Endothelial cell of umbilical vein (primary cell): ENCODE results near the gene INTS11. TPM values are rescaled to one million over a fixed set of nuclear protein-coding genes. Genes with fewer than 3 reads are reported as not detected.

Source experiments
- BruUV-seq: library from RNA; stranded (reverse); fragments of 400-500 nt; replicated peaks from 2 replicates; lab custom pipeline; 2021; lab: Mats Ljungman, UMichigan
- CTCF ChIA-PET: fragments of 300-600, 350-600 bp; sonication (Branson Sonifier 250); formaldehyde crosslinking; loops from one replicate; lab custom pipeline; 2021; ENCODE audit warnings: antibody characterized with exemption, inconsistent platforms; lab: Charles Lee
- POLR2A ChIA-PET: fragments of 300-600, 350-600 bp; sonication (Branson Sonifier 250); formaldehyde crosslinking; loops from one replicate; lab custom pipeline; 2021; ENCODE audit warnings: antibody characterized with exemption, inconsistent platforms; lab: Charles Lee
- DNase-seq: peaks from one replicate; pipeline ENCODE4 v3.0.0-alpha.2; 2011; ENCODE audit warnings: low read depth, low spot score
- FAIRE-seq: peaks from 2 replicates; lab custom pipeline; 2011; peaks lifted over from hg19 to GRCh38; lab: Jason Lieb, UNC
- H2AFZ ChIP-seq: 2 replicates; pipeline ENCODE4 v1.6.0; 2012; ENCODE audit warnings: low read depth, low read length, control low read depth, inconsistent platforms
- H3K27ac ChIP-seq: 2 replicates; pipeline ENCODE4 v1.5.1; 2011; ENCODE audit warnings: low read depth, mild to moderate bottlenecking, control low read depth, low read length, moderate library complexity; ENCODE audit not compliant: insufficient read depth
- H3K27me3 ChIP-seq, 2 experiments: 2 replicates each; pipeline versions ENCODE4 v1.6.0 to v1.6.1; 2011; ENCODE audit warnings: low read length in 2 of 2, mixed read lengths in 1 of 2; ENCODE audit not compliant: control insufficient read depth in 2 of 2, insufficient read depth in 2 of 2
- H3K36me3 ChIP-seq, 2 experiments: 2 replicates in 1 of 2; 3 replicates in 1 of 2; pipeline ENCODE4 v1.5.1; 2011; ENCODE audit warnings: low read length in 2 of 2, mild to moderate bottlenecking in 1 of 2, moderate library complexity in 1 of 2; ENCODE audit not compliant: control insufficient read depth in 2 of 2, insufficient read depth in 2 of 2; ENCODE audit errors: extremely low read depth in 1 of 2
- H3K4me1 ChIP-seq: 3 replicates; pipeline ENCODE4 v1.5.1; 2011; ENCODE audit warnings: mild to moderate bottlenecking, low read length; ENCODE audit not compliant: control insufficient read depth, insufficient read depth; ENCODE audit errors: extremely low read depth
- H3K4me2 ChIP-seq: 2 replicates; pipeline ENCODE4 v1.6.1; 2011; ENCODE audit warnings: low read length, control low read depth, mixed read lengths; ENCODE audit not compliant: insufficient read depth
- H3K4me3 ChIP-seq, 3 experiments: fragments of 200-600 bp in 1 of 3; sonication (generic), shearing (Covaris generic) in 1 of 3; replicated peaks in 1 of 3; 2 replicates each; pipeline ENCODE4 v1.5.1; 2011 to 2016; ENCODE audit warnings: control low read depth in 3 of 3, low read length in 3 of 3, mild to moderate bottlenecking in 2 of 3, inconsistent platforms in 1 of 3, low read depth in 1 of 3, moderate library complexity in 1 of 3; ENCODE audit not compliant: insufficient read depth in 1 of 3
- H3K79me2 ChIP-seq: 2 replicates; pipeline ENCODE4 v1.6.0; 2012; ENCODE audit warnings: low read length, inconsistent platforms; ENCODE audit not compliant: control insufficient read depth, insufficient read depth
- H3K9ac ChIP-seq: replicated peaks from 2 replicates; pipeline ENCODE3; 2011; ENCODE audit warnings: low read length, control low read depth; ENCODE audit not compliant: insufficient read depth; ENCODE audit errors: extremely low read depth
- H3K9me1 ChIP-seq: replicated peaks from 3 replicates; pipeline ENCODE4 v1.6.0; 2011; ENCODE audit warnings: mild to moderate bottlenecking, low read length; ENCODE audit not compliant: control insufficient read depth, insufficient read depth; ENCODE audit errors: extremely low read depth
- H3K9me3 ChIP-seq: replicated peaks from 2 replicates; pipeline ENCODE4 v1.5.1; 2012; ENCODE audit warnings: low read length, inconsistent platforms; ENCODE audit not compliant: control insufficient read depth, insufficient read depth
- H4K20me1 ChIP-seq: replicated peaks from 2 replicates; pipeline ENCODE3; 2011; ENCODE audit warnings: mild to moderate bottlenecking, low read length; ENCODE audit not compliant: control insufficient read depth, insufficient read depth; ENCODE audit errors: extremely low read depth
- EZH2 ChIP-seq: IDR thresholded peaks from 2 replicates; pipeline ENCODE4 v1.6.1; 2012; ENCODE audit warnings: borderline replicate concordance, low read depth, mild to moderate bottlenecking, moderate library complexity, low read length, inconsistent platforms; ENCODE audit not compliant: severe bottlenecking
- FOS ChIP-seq: IDR thresholded peaks from 2 replicates; pipeline ENCODE4 v1.6.1; 2011; ENCODE audit warnings: mild to moderate bottlenecking, low read length, moderate library complexity, borderline replicate concordance; ENCODE audit not compliant: insufficient read depth
- GATA2 ChIP-seq: IDR thresholded peaks from 2 replicates; pipeline ENCODE4 v1.7.0; 2011; ENCODE audit warnings: low read depth, mild to moderate bottlenecking, moderate library complexity, mixed read lengths, low read length; ENCODE audit not compliant: insufficient read length, insufficient read depth
- JUN ChIP-seq: IDR thresholded peaks from 2 replicates; pipeline ENCODE4 v1.6.1; 2011; ENCODE audit warnings: borderline replicate concordance, low read depth; ENCODE audit not compliant: insufficient read length, insufficient read depth
- MYC ChIP-seq: IDR thresholded peaks from one replicate; pipeline ENCODE4 v1.6.1; 2011; ENCODE audit warnings: mild to moderate bottlenecking, low read depth, low read length
- POLR2A ChIP-seq: IDR thresholded peaks from 2 replicates; pipeline ENCODE4 v1.6.1; 2012; ENCODE audit warnings: low read depth, mild to moderate bottlenecking, control low read depth, low read length
- POLR2AphosphoS5 ChIP-seq: IDR thresholded peaks from 2 replicates; pipeline ENCODE4 v1.6.1; 2012; ENCODE audit warnings: low read depth, mild to moderate bottlenecking, control low read depth, low read length, moderate library complexity; ENCODE audit not compliant: insufficient read depth
- dilution Hi-C: fragments of 300-500 bp; cut with MboI; formaldehyde crosslinking; loops from one replicate; pipeline ENCODE4 v1.15.0; 2019; ENCODE audit warnings: low sequenced_read_pairs; ENCODE audit not compliant: extremely low pct_ligation_motif_present
- intact Hi-C: fragments of 100-400 bp; cut with micrococcal nuclease; formaldehyde crosslinking; loops from one replicate; pipeline ENCODE4 v1.10.0; 2022
- polyA plus RNA-seq, 4 experiments: library from polyadenylated mRNA; depleted of rRNA in 3 of 4; stranded (reverse) in 3 of 4; unstranded in 1 of 4; fragments of >200 nt; gene quantifications; 2 replicates each; pipeline versions ENCODE4 v1.2.1 to v1.2.3, GENCODE V29; 2011 to 2012; ENCODE audit warnings: missing spikeins in 1 of 4
- total RNA-seq: library from RNA; stranded (reverse); gene quantifications from 2 replicates; pipeline ENCODE4 v1.2.3, GENCODE V29; 2021
- TF ChIP-seq, protein P1 (sequence below), 2 donors: IDR thresholded peaks; 1 replicate in 1 of 2; 2 replicates in 1 of 2; pipeline ENCODE4 v1.5.1; 2011; ENCODE audit warnings: low read length in 2 of 2, mild to moderate bottlenecking in 2 of 2, moderate library complexity in 2 of 2, control low read depth in 1 of 2, inconsistent platforms in 1 of 2, low read depth in 1 of 2; ENCODE audit not compliant: insufficient read depth in 1 of 2; ENCODE audit errors: extremely low read depth in 1 of 2
- TF ChIP-seq, protein P2 (sequence below): IDR thresholded peaks from 2 replicates; pipeline ENCODE4 v1.6.1; 2011; ENCODE audit not compliant: insufficient read depth, insufficient read length

INTS11 gene
- total and polyA plus RNA-seq, 2 donors (not counting 3 experiments of a cell fraction or from before 2014, with no cell fraction given), result 132 to 222 TPM

- no peak overlapping the region for H3K4me2 ChIP-seq
- FAIRE-seq (no peak), DNase-seq (no peak)
- dilution Hi-C loops (no loop called here), intact Hi-C loops (no loop called here)
- H3K9ac ChIP-seq, result no peak overlapping the region
- BruUV-seq, result no TSS peak
- H3K9me3 ChIP-seq, result no peaks in the 10 kb centered on the region
- peaks cover 11% of the 10 kb centered on the region for H3K79me2 ChIP-seq
- H3K4me3 ChIP-seq, result no peak overlapping the region
- no peak overlapping the region for H3K27ac ChIP-seq
- peaks cover 5% of the 10 kb centered on the region for H4K20me1 ChIP-seq
- no peaks in the 10 kb centered on the region for H3K4me1 ChIP-seq
- peaks cover 0 to 46% of the 10 kb centered on the region in 2 experiments for H3K36me3 ChIP-seq
- CTCF ChIA-PET, result no interaction called here
- H3K9me1 ChIP-seq, result no peaks in the 10 kb centered on the region
- TF ChIP-seq, protein P1, sequence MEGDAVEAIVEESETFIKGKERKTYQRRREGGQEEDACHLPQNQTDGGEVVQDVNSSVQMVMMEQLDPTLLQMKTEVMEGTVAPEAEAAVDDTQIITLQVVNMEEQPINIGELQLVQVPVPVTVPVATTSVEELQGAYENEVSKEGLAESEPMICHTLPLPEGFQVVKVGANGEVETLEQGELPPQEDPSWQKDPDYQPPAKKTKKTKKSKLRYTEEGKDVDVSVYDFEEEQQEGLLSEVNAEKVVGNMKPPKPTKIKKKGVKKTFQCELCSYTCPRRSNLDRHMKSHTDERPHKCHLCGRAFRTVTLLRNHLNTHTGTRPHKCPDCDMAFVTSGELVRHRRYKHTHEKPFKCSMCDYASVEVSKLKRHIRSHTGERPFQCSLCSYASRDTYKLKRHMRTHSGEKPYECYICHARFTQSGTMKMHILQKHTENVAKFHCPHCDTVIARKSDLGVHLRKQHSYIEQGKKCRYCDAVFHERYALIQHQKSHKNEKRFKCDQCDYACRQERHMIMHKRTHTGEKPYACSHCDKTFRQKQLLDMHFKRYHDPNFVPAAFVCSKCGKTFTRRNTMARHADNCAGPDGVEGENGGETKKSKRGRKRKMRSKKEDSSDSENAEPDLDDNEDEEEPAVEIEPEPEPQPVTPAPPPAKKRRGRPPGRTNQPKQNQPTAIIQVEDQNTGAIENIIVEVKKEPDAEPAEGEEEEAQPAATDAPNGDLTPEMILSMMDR (IDR thresholded peaks at IDR 0.05; ENCODE audit: extremely low read depth in 1 of 2, insufficient read depth in 1 of 2, low read depth in 1 of 2, low read length in 2 of 2), result no peak
- TF ChIP-seq JUN, result no peak
- no peak for TF ChIP-seq MYC
- no peak for TF ChIP-seq EZH2
- TF ChIP-seq, protein P2, sequence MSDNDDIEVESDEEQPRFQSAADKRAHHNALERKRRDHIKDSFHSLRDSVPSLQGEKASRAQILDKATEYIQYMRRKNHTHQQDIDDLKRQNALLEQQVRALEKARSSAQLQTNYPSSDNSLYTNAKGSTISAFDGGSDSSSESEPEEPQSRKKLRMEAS, result no peak
- TF ChIP-seq POLR2A, result no peak
- TF ChIP-seq FOS, result no peak
- no peak for TF ChIP-seq GATA2
- TF ChIP-seq POLR2AphosphoS5, result no peak
- no peak overlapping the region for H2AFZ ChIP-seq
- POLR2A ChIA-PET, result no interaction called here
- H3K27me3 ChIP-seq, result no peaks in the 10 kb centered on the region
Measured at GRCh38 chr1:1315435-1315954, 9.0 kb downstream of the INTS11 start.
